Testis (tissue), 2 donors: Measurements from ENCODE around the gene TMSB10.

Experiments used
- CTCF ChIP-seq, 3 experiments: fragments of 450-650 bp in 2 of 3; fragments of 200-600 bp in 1 of 3; sonication (generic) in 1 of 3; IDR thresholded peaks; one replicate each; pipeline ENCODE4 v1.5.1; 2016 to 2019; ENCODE audit warnings: antibody characterized with exemption in 3 of 3, mild to moderate bottlenecking in 2 of 3, moderate library complexity in 1 of 3
- POLR2A ChIP-seq: fragments of 450-650 bp; IDR thresholded peaks from one replicate; pipeline ENCODE4 v1.6.1; 2017; ENCODE audit warnings: antibody characterized with exemption, mild to moderate bottlenecking, moderate library complexity

GRCh38 chr2:84885111-84885510 lies 20.3 kb upstream of the TMSB10 start:
- TF ChIP-seq POLR2A (no peak), CTCF (IDR thresholded peaks at IDR 0.05) (no peak)
